GM23248 (cell line): ENCODE measurements around the gene SMIM10L2A. TPM values are rescaled to one million over a fixed set of nuclear protein-coding genes. Genes with fewer than 3 reads are reported as not detected.
A peak's percentile ranks its signal among the peaks of the same experiment; 100 is the strongest.

Source experiments
- DNase-seq: peaks from one replicate; pipeline ENCODE4 v3.0.0-alpha.2; 2015
- H2AFZ ChIP-seq: fragments of 200-600 bp; sonication (generic); 2 replicates; pipeline ENCODE4 v1.6.1; 2016; ENCODE audit warnings: antibody characterized with exemption
- H3F3A ChIP-seq: fragments of 200-600 bp; sonication (generic); 2 replicates; pipeline ENCODE4 v1.6.1; 2016; ENCODE audit warnings: mild to moderate bottlenecking, antibody characterized with exemption, mixed run types; ENCODE audit not compliant: insufficient read depth
- H3K27ac ChIP-seq: fragments of 200-600 bp; sonication (generic); 2 replicates; pipeline ENCODE4 v1.5.1; 2016; ENCODE audit warnings: mild to moderate bottlenecking
- H3K27me3 ChIP-seq: fragments of 200-600 bp; sonication (generic); replicated peaks from 2 replicates; pipeline ENCODE4 v1.6.1; 2016; ENCODE audit warnings: mild to moderate bottlenecking; ENCODE audit not compliant: insufficient read depth
- H3K36me3 ChIP-seq: fragments of 200-600 bp; sonication (generic); 2 replicates; pipeline ENCODE4 v1.6.1; 2016; ENCODE audit warnings: low read depth, mild to moderate bottlenecking
- H3K4me1 ChIP-seq: fragments of 200-600 bp; sonication (generic); 2 replicates; pipeline ENCODE4 v1.6.1; 2016; ENCODE audit warnings: mild to moderate bottlenecking; ENCODE audit not compliant: insufficient read depth
- H3K4me2 ChIP-seq: fragments of 200-600 bp; sonication (generic); one replicate; pipeline ENCODE4 v1.6.1; 2016; ENCODE audit warnings: mild to moderate bottlenecking; ENCODE audit not compliant: unreplicated experiment
- H3K4me3 ChIP-seq: fragments of 200-600 bp; sonication (generic); 2 replicates; pipeline ENCODE4 v1.5.1; 2016; ENCODE audit warnings: mild to moderate bottlenecking
- H3K79me2 ChIP-seq: fragments of 200-600 bp; sonication (generic); 2 replicates; pipeline ENCODE4 v1.6.1; 2016; ENCODE audit warnings: mild to moderate bottlenecking; ENCODE audit not compliant: insufficient read depth
- H3K9ac ChIP-seq: fragments of 200-600 bp; sonication (generic); 2 replicates; pipeline ENCODE4 v1.6.1; 2016; ENCODE audit warnings: mild to moderate bottlenecking
- H3K9me2 ChIP-seq: fragments of 200-600 bp; sonication (generic); 2 replicates; pipeline ENCODE4 v1.6.1; 2016; ENCODE audit warnings: mixed run types, mild to moderate bottlenecking, moderate library complexity; ENCODE audit not compliant: insufficient read depth
- H3K9me3 ChIP-seq: fragments of 200-600 bp; sonication (generic); one replicate; pipeline ENCODE4 v1.6.1; 2017; ENCODE audit warnings: low read depth
- H4K20me1 ChIP-seq: fragments of 200-600 bp; sonication (generic); 2 replicates; pipeline ENCODE4 v1.6.0; 2016; ENCODE audit not compliant: insufficient read depth
- EZH2 ChIP-seq: fragments of 200-600 bp; sonication (generic); IDR thresholded peaks from 2 replicates; pipeline ENCODE4 v1.6.1; 2018; ENCODE audit warnings: antibody characterized with exemption, mild to moderate bottlenecking; ENCODE audit not compliant: insufficient read depth, poor library complexity, severe bottlenecking
- EZH2phosphoT487 ChIP-seq: fragments of 200-600 bp; sonication (generic); IDR thresholded peaks from 2 replicates; pipeline ENCODE4 v1.6.1; 2018; ENCODE audit warnings: antibody characterized with exemption, moderate library complexity, mild to moderate bottlenecking, low read depth; ENCODE audit not compliant: insufficient read depth
- WGBS, 2 experiments: methylation state at CpG; one replicate each; pipeline ENCODE4 v1.1.6; 2015 to 2017; ENCODE audit warnings: low lambda C conversion rate in 2 of 2, low coverage in 1 of 2; ENCODE audit errors: missing lambda C conversion rate in 2 of 2; 5-methylcytosine and 5-hydroxymethylcytosine counted together
- in situ Hi-C: fragments of 300-500 bp; cut with MboI; formaldehyde crosslinking; loops from 2 replicates; pipeline ENCODE4 v1.15.0; 2020
- polyA plus RNA-seq: library from polyadenylated mRNA; unstranded; fragments of >200 nt; fragmentation: Nextera tagmentation; extraction: Ambion mirVana; gene quantifications from 2 replicates; pipeline ENCODE4 v1.2.1, GENCODE V29; 2016
- total RNA-seq: library from RNA; depleted of rRNA; stranded (reverse); fragments of >200 nt; shearing (Covaris generic); gene quantifications from 2 replicates; pipeline ENCODE4 v1.2.3, GENCODE V29; 2014; rRNA removed

The SMIM10L2A gene
- total RNA-seq (not detected in 2 replicates), polyA plus RNA-seq (not detected in 2 replicates)

GRCh38 chrX:135421932-135422809 is at the start of gene SMIM10L2A:
Gene SMIM10L2A, plus strand, starts transcription at chrX:135421944. Its CDS starts 188 bp downstream, at chrX:135422132.
- 8 to 59% methylated on average over 7 to 13 of the region's 100 CpGs for WGBS, 2 experiments
- in situ Hi-C loops: no loop called here
- H4K20me1 ChIP-seq: no peaks in the 10 kb centered on the region

DNA sequence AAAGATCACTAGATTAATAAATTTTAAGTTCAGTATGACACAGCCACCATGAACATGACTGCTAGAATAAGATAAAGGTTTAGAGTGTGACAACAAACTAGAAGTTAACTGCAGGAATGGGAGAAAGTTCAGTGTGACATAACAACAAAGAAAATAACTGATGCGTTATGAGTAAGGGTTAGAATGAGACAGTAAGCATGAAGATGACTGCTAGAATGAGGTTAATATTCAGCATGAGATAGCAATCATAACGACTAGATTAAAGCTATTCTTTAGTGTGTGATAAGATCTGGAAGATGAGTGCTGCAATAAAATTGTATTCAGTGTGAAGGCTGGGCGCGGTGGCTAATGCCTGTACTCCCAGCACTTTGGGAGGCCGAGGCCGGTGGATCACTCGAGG is 48.4 kb upstream of the SMIM10L2A start:
- no peaks in the 10 kb centered on the region for H3F3A ChIP-seq
- H3K4me2 ChIP-seq: no peak overlapping the region
- no peaks in the 10 kb centered on the region for H3K9me3 ChIP-seq
- DNase-seq: no peak
- H3K27me3 ChIP-seq: no peaks in the 10 kb centered on the region
- H3K36me3 ChIP-seq: no peaks in the 10 kb centered on the region
- H4K20me1 ChIP-seq: no peaks in the 10 kb centered on the region
- no peaks in the 10 kb centered on the region for H3K9me2 ChIP-seq
- in situ Hi-C loops: no loop called here
- WGBS, 2 experiments: 38 to 77% methylated on average over 2 to 7 of the region's 7 CpGs
- H3K4me3 ChIP-seq: no peak overlapping the region
- H3K27ac ChIP-seq: no peak overlapping the region
- TF ChIP-seq EZH2phosphoT487: no peak
- no peak for TF ChIP-seq EZH2
- no peaks in the 10 kb centered on the region for H3K4me1 ChIP-seq
- H2AFZ ChIP-seq: no peak overlapping the region
- no peaks in the 10 kb centered on the region for H3K79me2 ChIP-seq
- H3K9ac ChIP-seq: no peak overlapping the region

More at GRCh38 chrX:135421932-135422809, at the start of gene SMIM10L2A:
- no peaks in the 10 kb centered on the region for H3F3A ChIP-seq
- no peak within 1 kb of the TSS; the same call in 1 of the 2 replicates for H3K4me3 ChIP-seq
- H3K9ac ChIP-seq: no peak within 1 kb of the TSS
- no peaks in the 10 kb centered on the region for H3K27me3 ChIP-seq
- TF ChIP-seq EZH2 (no peak), EZH2phosphoT487 (no peak)
- H2AFZ ChIP-seq: no peak within 1 kb of the TSS
- peak; percentile 2 for DNase-seq
- no peaks in the 10 kb centered on the region for H3K9me3 ChIP-seq
- no peaks in the 10 kb centered on the region for H3K4me1 ChIP-seq
- no peak within 1 kb of the TSS for H3K4me2 ChIP-seq
- no peaks in the 10 kb centered on the region for H3K79me2 ChIP-seq
- no peaks in the 10 kb centered on the region for H3K36me3 ChIP-seq
- no peaks in the 10 kb centered on the region for H3K9me2 ChIP-seq
- H3K27ac ChIP-seq: no peak within 1 kb of the TSS

DNA sequence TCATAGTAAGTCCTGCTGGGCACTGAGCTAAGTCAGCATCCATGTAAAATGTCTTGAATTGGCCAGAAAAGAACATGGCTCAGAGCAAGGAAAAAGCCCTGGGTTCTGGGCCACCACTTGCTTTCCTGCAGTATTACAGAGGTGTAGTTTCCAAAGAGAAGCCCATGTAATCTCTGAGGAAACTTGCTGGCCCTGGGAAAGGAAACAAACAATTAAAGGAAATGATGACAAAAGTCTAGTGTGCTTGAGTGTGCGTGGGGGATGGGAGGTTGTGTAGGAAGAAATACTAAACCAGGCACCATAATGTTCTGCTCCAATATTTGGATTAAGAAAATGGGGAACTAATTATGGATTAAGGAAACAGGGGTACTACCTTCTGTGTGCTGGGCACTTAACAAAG is 39.5 kb upstream of the SMIM10L2A start:
- Histone ChIP-seq H3K79me2 (no peaks in the 10 kb centered on the region), H3K4me3 (no peak overlapping the region), H3K9me3 (no peaks in the 10 kb centered on the region), H3K27ac (no peak overlapping the region), H3K4me1 (no peaks in the 10 kb centered on the region), H3K9me2 (no peaks in the 10 kb centered on the region), H3K4me2 (no peak overlapping the region), H4K20me1 (no peaks in the 10 kb centered on the region), H3F3A (no peaks in the 10 kb centered on the region), H2AFZ (no peak overlapping the region), H3K27me3 (no peaks in the 10 kb centered on the region), H3K9ac (no peak overlapping the region), H3K36me3 (no peaks in the 10 kb centered on the region)
- TF ChIP-seq EZH2 (no peak), EZH2phosphoT487 (no peak)
- DNase-seq: no peak
- 21 to 25% methylated on average over 1 of the region's 1 CpG for WGBS, 2 experiments
- in situ Hi-C loops: no loop called here

- TF ChIP-seq EZH2phosphoT487 (no peak), EZH2 (no peak)
- H3K27me3 ChIP-seq: no peaks in the 10 kb centered on the region
These were observed 38.5 kb upstream of the SMIM10L2A start for GRCh38 chrX:135383249-135383648.

More at GRCh38 chrX:135383249-135383648, 38.5 kb upstream of the SMIM10L2A start:
- H3K9me2 ChIP-seq: no peaks in the 10 kb centered on the region
- no peak overlapping the region for H3K27ac ChIP-seq
- no peaks in the 10 kb centered on the region for H3K4me1 ChIP-seq
- no peaks in the 10 kb centered on the region for H3F3A ChIP-seq
- in situ Hi-C loops: no loop called here
- no peak for DNase-seq
- H3K4me2 ChIP-seq: no peak overlapping the region
- H3K9ac ChIP-seq: no peak overlapping the region
- no peak overlapping the region for H2AFZ ChIP-seq
- H3K4me3 ChIP-seq: no peak overlapping the region
- 82 to 88% methylated on average over 2 of the region's 2 CpGs for WGBS, 2 experiments
- no peaks in the 10 kb centered on the region for H3K79me2 ChIP-seq
- no peaks in the 10 kb centered on the region for H3K9me3 ChIP-seq
- H3K36me3 ChIP-seq: no peaks in the 10 kb centered on the region
- no peaks in the 10 kb centered on the region for H4K20me1 ChIP-seq
